ENCODE measurements around the gene ARHGAP45.

Gene ARHGAP45

DNA sequence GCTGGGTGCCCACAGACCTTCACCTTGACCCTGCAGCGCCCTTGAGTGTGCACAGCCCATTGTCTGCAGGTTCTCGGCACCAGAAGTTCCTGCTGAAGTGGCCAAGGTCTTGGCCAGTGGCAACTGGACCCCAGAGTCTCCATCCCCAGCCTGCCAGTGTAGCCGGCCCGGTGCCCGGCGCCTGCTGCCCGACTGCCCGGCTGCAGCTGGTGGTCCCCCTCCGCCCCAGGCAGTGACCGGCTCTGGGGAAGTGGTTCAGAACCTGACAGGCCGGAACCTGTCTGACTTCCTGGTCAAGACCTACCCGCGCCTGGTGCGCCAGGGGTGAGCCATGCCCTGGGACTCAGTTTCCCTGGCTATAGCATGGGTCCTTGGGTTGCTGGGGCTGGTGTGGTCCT, 11.9 kb upstream of the ARHGAP45 start:
- no peak for DNase-seq (ENCODE audit: low spot score)

DNA sequence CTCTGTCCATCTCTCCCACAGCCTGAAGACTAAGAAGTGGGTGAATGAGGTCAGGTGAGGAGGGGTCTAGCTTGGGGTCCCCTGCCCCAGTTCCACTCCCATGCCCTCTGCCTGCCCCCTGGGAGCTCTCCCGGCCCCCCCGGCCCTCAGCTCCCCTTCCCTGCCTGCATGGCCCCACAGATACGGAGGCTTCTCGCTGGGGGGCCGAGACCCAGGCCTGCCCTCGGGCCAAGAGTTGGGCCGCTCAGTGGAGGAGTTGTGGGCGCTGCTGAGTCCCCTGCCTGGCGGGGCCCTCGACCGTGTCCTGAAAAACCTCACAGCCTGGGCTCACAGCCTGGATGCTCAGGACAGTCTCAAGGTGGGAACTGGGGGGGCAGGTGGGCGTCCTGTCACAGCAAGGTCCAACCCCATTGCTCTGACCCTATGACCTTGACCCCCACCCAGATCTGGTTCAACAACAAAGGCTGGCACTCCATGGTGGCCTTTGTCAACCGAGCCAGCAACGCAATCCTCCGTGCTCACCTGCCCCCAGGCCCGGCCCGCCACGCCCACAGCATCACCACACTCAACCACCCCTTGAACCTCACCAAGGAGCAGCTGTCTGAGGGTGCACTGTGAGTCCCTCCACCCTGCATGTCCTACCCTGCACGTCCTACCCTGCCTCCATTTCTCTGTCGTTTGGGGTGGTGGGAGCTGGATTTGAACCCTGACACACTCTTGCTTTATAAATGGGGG, 10.9 kb upstream of the ARHGAP45 start:
- DNase-seq (ENCODE audit: low spot score), result no peak

DNA sequence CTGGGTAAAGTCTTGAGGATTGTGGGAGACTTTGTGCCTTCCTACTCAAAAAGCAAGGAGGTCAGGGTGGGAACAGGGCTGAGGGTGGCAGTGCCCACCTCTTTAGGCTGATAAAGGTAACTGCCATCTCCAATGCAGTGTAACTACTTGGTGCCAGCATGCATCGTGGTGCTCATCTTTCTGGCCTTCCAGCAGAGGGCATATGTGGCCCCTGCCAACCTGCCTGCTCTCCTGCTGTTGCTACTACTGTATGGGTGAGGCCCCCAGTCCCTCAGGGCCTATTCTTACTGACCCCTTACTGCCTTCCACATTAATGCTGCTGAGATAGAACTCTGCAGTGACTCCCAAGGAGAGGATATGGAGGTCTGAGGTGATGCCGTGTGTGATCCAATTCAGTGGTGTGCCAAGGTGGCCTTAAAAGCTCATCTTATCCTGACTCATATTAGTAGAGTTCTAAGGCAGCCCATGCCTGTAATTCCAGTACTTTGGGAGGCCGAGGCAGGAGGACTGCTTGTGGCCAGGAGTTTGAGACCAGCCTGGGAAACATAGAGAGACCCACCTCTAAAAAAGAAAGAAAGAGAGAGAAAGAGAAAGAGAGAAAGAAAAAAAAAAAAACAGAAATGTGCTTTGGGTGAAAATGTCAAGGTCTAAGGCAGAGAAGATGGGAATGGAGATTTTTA, 9.7 kb upstream of the ARHGAP45 start:
- DNase-seq (ENCODE audit: low spot score), result no peak

DNA sequence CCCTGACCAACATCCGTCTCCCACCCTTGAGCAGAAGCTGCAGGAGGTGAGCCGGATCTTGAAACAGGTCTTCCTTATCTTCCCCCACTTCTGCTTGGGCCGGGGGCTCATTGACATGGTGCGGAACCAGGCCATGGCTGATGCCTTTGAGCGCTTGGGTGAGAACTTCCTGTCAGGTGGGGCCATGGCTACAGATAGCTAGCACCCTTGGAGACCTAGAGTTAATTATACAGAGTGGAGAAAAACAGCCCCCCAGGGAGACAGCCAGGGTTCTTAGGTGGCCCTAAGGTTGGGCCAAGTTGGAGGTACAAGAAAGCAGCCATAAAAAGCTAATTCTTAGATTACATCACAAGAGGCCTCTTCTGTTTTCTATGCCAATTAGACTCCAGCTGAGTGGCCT, 8.9 kb upstream of the ARHGAP45 start:
- no peak for DNase-seq (ENCODE audit: low spot score)

DNA sequence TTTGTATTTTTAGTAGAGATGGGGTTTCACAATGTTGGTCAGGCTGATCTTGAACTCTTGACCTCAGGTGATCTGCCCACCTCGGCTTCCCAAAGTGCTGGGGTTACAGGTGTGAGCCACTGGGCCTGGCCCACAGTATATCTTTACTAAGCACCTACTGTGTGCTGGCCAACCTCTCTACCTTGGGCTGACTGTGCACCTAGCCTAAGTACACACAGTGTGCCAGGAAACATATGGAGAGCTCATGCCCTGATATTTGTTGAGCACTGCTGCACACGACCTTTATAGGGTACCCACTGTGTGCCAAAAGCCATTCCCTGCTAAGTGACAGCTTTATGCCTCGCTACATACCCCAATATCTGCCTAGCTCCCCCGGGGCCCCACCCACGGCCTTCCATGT, 6.3 kb upstream of the ARHGAP45 start:
- no peak for DNase-seq (ENCODE audit: low spot score)

DNA sequence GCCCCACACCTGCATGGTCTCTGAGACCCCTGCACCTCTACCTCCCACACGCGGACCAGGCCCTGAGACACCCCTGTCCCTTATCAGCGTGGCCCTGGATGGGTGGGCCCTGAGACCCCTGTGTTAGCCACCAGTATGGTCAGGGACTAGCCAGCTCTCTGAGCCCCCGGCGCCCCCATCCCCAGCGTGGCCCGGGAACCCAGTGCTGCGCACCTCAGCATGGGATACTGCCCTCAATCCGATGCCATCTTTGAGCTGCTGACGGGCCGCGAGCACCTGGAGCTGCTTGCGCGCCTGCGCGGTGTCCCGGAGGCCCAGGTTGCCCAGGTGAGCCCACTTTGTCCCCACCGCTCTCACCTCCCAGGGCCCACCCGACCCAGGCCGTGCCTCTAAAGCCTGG, 5.0 kb upstream of the ARHGAP45 start:
- DNase-seq (ENCODE audit: low spot score), result no peak

DNA sequence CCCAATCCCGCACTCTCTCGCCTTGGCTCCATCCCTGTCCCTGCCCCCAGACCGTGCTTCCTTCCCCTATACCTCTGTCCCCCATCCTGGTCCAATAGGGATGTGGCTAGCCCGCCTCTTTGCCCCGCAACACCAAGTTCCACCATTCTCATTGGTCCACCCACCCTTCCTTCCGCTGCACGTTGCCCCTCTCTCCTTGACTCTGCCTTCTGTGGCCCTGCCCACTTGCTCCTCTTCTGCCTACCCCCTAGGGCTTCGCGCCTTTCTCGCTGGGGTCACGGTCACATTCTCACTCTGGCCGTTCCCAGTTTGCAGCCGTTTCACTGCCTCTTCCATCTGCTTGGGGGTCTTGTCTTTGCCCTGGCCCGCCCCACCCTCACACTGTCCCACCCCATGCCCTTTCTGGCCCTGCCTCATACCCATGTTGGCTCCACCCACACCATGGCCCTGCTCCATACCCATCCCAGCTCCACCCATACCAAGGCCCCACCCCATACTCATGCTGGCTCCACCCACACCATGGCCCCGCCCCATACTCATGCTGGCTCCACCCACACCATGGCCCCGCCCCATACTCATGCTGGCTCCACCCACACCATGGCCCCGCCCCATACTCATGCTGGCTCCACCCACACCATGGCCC, 4.5 kb upstream of the ARHGAP45 start:
- DNase-seq (ENCODE audit: low spot score), result no peak

DNA sequence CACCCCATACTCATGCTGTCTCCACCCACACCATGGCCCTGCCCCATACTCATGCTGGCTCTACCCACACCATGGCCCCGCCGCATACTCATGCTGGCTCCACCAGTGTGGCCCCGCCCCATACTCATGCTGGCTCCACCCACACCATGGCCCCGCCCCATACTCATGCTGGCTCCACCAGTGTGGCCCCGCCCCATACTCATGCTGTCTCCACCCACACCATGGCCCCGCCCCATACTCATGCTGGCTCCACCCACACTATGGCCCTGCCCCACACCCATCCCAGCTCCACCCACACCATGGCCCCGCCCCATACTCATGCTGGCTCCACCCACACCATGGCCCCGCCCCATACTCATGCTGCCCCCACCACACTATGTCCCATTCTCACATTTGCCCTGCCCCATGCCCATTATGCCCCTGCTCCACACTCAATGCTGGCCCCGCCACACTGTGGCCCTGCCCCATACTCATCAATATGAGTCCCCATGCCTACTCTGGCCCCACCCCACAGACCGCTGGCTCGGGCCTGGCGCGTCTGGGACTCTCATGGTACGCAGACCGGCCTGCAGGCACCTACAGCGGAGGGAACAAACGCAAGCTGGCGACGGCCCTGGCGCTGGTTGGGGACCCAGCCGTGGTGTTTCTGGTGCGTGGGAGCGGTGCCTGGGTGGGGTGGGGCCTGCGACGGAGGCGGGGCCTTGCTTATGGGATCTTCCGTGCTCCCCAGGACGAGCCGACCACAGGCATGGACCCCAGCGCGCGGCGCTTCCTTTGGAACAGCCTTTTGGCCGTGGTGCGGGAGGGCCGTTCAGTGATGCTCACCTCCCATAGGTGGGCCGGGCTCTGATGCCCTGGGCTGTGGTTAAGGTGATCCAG, 3.7 kb upstream of the ARHGAP45 start:
- DNase-seq (ENCODE audit: low spot score), result no peak

DNA sequence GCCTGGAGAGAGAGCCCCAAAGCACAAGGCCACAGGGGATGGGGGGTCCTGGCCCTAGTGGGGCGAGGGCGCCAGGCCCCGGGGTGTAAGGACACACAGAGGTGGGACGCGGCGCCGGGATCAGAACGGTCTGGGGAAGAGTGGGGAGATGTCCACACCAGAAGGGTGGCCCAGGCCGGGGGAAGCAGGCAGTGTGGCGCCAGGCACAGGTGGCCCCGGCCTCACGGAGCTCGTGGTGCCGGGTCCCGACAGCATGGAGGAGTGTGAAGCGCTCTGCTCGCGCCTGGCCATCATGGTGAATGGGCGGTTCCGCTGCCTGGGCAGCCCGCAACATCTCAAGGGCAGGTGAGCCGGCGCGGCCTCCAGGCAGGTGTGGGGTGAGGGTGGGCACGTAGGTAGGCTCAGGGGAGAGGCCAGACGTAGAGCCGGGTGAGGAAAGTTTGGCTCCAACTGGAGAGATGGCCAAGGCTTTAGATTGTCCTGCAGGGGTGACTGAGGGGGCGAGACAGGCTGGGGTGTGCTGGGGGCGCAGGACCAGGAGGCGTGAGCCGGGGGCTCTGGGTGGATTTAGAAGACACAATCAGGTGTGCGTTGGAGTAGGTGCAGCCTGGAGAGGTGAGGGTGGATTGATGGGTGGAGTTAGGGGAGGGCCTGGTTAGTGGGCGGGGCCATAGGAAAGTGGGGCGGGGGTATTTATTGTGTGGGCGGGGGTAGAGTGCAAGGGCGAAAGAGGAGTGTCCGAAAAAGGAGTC, 2.9 kb upstream of the ARHGAP45 start:
- DNase-seq (ENCODE audit: low spot score), result no peak

DNA sequence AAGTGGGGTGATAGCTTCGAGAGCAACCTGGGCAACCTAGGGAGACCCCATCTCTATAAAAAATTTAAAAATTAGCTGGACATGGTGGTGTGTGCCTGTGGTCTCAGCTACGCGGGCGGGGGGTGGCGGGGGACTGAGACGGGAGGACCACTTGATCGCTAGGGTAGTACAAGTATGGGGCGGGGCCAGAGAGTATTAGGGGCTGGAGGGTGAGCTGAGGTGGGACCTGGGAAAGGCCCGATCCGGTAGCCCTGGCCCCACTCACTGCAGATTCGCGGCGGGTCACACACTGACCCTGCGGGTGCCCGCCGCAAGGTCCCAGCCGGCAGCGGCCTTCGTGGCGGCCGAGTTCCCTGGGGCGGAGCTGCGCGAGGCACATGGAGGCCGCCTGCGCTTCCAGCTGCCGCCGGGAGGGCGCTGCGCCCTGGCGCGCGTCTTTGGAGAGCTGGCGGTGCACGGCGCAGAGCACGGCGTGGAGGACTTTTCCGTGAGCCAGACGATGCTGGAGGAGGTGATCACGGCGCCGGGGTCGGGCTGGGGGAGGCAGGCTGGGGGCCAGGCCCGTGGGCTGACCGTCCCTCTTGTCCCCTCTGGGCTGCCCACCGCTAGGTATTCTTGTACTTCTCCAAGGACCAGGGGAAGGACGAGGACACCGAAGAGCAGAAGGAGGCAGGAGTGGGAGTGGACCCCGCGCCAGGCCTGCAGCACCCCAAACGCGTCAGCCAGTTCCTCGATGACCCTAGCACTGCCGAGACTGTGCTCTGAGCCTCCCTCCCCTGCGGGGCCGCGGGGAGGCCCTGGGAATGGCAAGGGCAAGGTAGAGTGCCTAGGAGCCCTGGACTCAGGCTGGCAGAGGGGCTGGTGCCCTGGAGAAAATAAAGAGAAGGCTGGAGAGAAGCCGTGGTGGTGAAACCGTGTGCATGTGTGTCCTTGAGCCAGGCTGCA, 2.0 kb upstream of the ARHGAP45 start:
- DNase-seq (ENCODE audit: low spot score), result peak; percentile 67

DNA sequence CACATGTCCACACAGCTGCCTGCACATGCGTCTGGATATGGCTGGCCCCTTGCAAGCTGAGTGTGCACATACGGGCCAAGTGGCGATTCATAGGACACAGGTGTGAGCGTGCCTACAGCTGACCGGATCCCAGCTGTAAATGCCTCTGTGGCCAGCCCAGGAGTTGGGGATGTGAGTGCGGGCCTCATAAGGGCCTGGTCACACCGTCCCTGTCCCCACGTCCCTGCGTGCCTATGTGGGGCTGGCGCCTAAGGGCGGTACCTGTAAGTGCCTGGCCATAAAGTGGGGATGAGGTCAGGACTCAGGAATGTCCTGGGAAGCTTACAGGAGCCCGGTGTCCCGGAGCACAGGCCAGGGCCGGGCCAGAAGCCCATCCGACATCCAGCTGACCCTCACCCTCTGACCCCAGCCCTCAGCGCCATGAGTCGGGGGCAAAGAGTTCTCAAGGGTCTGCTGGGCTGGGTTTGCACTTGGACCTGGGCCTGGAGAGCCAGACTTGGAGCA, 1.3 kb upstream of the ARHGAP45 start:
- DNase-seq (ENCODE audit: low spot score), result no peak

DNA sequence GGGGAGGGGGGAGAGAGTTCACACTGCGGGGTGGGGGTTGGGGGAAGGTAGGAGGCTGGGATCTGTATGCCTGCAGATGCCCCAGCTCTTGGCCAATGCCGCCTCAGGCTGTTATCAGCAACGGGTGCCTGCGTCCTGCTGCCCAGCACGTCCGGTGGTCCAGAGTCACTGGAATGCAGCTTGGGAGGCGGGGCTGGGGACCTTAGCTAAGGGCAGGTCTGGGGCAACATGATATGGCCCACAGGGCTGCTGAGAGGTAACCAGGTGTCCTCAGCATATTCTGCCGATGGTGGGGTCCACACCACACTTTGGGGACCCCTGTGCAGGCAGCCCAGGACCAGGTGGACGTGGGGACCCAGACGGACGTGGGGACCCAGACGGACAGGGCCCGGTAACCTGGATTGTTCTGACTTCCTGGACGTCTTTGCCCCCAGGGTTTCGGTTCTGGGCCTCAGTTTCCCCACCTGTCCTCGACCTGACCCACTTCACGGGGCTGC, 668 bp upstream of the ARHGAP45 start:
- DNase-seq (ENCODE audit: low spot score), result no peak

DNA sequence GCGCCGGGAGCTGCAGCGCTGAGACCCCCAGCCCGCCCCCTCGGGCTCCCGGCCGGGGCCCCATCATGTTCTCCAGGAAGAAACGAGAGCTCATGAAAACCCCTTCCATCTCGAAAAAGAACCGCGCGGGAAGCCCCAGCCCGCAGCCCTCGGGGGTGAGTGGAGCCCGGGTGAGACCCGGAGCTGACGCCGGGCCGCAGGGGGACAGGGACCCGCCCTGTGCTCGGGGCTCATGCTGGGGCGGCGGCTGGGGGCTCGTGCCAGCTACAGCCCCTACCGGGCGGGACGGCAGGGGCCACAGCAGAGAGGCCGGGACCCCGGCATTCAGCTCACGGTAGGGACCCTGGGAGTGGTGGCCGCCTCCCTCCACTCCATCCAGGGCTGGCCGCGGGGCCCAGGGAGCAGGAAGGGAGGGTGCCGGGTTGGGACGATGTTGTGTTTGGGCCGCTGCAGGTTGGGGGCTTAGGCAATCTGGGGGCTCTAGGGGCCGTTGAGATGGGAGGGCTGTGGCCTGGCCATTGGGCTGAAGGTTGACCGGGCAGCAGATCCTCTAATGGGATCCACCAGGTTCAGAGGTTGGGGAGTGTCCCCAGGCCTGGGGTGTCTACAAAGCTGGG, 482 bp downstream of the ARHGAP45 start:
- peak; percentile 60 for DNase-seq (ENCODE audit: low spot score)

DNA sequence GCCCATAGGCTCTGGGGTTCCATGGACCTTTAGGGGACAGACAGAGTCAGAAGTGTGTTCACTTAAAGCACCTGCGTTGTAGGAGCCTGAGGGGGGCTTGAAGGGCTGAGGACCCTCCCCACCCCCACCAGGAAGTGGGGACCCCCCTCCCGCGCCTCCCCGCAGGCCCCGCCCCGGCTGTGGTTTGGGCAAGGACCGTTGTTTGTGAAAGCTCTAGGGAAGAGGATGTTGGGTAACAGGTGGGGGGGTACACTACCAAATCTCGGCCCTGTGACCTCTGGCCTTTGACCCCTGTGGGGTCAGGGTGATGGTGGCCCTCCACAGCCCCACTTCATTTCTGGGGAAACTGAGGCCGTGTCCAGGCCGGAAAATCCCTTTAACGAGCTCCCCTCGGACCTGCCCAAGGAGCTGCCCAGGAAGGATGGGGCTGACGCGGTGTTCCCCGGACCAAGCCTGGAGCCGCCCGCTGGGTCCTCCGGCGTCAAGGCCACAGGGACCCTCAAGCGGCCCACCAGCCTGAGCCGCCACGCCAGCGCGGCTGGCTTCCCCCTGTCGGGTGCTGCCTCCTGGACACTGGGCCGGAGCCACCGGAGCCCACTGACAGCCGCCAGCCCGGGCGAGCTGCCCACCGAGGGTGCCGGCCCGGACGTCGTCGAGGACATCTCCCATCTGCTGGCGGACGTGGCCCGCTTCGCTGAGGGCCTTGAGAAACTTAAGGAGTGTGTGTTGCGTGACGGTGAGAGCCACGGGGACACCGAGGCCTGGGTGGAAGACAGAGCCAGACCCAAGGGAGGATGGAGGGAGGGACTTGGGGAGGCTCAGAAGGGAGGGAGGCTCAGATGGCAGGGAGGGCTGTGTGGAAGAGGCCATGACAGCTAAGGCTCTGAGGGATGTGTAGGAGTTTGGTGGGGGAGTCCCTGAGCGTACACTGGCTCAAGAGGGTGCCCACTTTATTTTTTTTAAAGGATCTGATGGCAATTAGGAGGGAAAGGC, 1.3 kb downstream of the ARHGAP45 start:
- DNase-seq (ENCODE audit: low spot score), result peak; percentile 55

DNA sequence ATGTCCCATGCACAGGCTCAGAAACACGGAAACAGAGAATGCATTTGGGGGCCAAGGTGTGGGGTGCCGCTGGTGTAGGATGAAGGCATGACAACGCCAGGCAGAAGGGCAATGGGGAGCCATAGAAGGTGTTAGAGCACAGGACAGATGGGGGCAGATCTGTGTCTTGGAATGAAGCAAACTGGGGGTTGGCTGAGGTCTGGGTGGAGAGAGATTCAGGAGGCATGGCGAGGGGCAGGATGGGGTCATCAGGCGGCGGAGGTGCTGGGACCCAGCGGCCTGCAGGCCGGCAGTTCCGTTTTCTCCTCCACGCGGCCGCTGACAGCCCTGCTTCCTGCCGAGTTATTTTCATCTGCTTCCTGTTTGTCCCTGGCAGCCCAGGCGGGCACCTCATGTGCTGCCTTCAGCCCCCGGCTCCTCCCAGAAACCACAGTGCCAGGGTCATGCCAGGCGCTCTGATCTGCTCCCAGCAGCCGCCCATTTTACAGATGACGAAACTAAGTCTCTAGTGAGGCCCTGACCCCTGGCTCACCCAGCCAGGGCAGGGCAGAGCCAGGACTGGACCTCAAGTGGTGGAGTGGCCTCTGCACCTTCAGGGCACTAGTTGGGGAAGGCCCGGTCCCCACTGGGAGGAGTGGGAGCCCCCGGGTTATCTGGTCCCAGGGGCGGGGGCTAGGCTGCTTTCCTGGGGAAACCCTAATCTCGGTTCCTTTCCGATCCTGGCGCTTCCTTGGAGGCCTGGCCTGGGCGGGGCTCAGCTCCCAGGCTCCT, 2.2 kb downstream of the ARHGAP45 start:
- DNase-seq (ENCODE audit: low spot score), result peak; percentile 69

DNA sequence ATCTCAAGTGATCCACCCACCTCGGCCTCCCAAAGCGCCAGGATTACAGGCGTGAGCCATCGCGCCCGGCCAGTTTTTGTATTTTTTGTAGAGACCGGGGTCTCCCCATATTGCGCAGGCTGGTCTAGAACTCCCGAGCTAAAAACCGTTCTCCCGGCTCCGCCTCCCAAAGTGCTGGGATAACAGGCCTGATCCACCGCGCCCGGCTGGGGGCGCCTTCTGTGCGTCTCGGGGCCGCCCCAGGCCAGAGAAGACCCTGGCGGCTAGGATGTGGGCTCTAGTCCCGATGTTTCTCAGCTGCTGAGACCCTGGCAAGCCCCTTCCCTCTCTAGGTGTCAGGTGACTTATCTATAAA, 3.6 kb downstream of the ARHGAP45 start:
- DNase-seq (ENCODE audit: low spot score), result no peak

DNA sequence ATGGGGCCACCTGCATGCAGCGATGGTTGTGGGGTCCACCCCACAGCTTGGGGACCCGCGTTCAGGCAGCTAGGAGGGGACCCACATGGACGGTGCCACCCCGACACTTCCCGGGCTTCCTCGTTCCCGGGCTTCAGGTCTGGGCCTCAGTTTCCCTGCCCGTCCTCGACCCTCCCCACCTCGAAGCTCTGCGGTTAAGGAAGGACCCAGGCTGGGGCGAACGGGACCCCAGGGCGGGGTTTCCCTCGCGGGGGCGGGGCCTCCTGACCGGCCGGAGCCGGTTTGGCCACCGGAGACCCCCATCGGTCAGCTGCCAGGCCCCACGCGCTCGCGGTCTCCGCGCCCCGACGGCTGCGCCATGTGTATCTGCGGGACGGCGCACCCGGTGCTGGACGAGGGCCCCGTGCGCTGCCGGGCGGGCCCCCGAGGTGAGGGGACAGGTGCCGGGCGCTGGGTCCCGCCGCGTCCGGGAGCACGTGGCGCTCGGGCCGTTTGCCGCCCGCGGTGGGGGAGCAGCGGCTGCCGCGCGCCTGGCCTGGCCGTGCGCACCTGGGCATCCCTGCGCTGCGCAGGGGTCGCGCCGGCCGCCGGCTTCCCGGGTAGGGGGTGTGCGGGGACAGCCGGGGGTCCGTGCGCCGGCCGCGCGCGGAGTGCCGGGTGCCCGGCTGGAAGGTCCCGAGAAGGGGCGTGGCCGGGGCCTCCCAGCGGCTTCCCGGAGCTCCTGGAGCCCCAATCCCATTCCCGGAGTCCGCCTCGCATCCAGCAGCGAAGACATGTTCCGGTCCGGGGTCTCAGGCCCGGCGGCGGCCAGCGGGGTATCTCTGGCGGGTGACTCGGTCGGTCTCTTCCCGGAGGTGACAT, 4.2 kb downstream of the ARHGAP45 start:
- no peak for DNase-seq (ENCODE audit: low spot score)
